Medulla oblongata (tissue), 1 donor: ENCODE measurements around the gene EFNB1.
A peak's percentile ranks its signal among the peaks of the same experiment; 100 is the strongest.

Experiments
- DNase-seq: peaks from one replicate; pipeline ENCODE4 v3.0.0-alpha.2; 2015; ENCODE audit errors: extremely low spot score

Gene EFNB1

GRCh38 chrX:68827848-68828624, 785 bp upstream of the EFNB1 start:
- DNase-seq: peak; percentile 84

GRCh38 chrX:68829582-68830418, 979 bp downstream of the EFNB1 start:
- DNase-seq: no peak

GRCh38 chrX:68830419-68831404, 1.9 kb downstream of the EFNB1 start:
- DNase-seq: no peak

GRCh38 chrX:68831405-68832100, 2.7 kb downstream of the EFNB1 start:
- no peak for DNase-seq

- DNase-seq: peak; percentile 37
Measured at GRCh38 chrX:68832101-68832416, 3.2 kb downstream of the EFNB1 start.

- no peak for DNase-seq
Measured at GRCh38 chrX:68832516-68833447, 4.0 kb downstream of the EFNB1 start.

- no peak for DNase-seq
Measured at GRCh38 chrX:68833448-68833805, 4.6 kb downstream of the EFNB1 start.

- no peak for DNase-seq
Measured at GRCh38 chrX:68833855-68834331, 5.1 kb downstream of the EFNB1 start.

- DNase-seq: no peak
Measured at GRCh38 chrX:68834371-68835103, 5.7 kb downstream of the EFNB1 start.

GRCh38 chrX:68835104-68835442, 6.3 kb downstream of the EFNB1 start:
- no peak for DNase-seq

- no peak for DNase-seq
Measured at GRCh38 chrX:68835468-68835867, 6.6 kb downstream of the EFNB1 start.

GRCh38 chrX:68837119-68837518, 8.3 kb downstream of the EFNB1 start:
- no peak for DNase-seq

GRCh38 chrX:68838571-68838910, 9.7 kb downstream of the EFNB1 start:
- no peak for DNase-seq

- no peak for DNase-seq
Measured at GRCh38 chrX:68839771-68840170, 10.9 kb downstream of the EFNB1 start.

- no peak for DNase-seq
Measured at GRCh38 chrX:68840256-68840655, 11.4 kb downstream of the EFNB1 start.

GRCh38 chrX:68841251-68842049, 12.6 kb downstream of the EFNB1 start:
- DNase-seq: no peak

- no peak for DNase-seq
Measured at GRCh38 chrX:68842351-68842750, 13.5 kb downstream of the EFNB1 start.

GRCh38 chrX:68842781-68843581, 14.2 kb downstream of the EFNB1 start:
- DNase-seq: no peak
